CD4-positive, alpha-beta T cell treated with Interleukin-6 for 4 hours (primary cell): ENCODE measurements around the gene BBS4.
"Not testable (repeated sequence)": the region's sequence is repeated elsewhere in the genome, so short reads cannot be mapped to it uniquely, and the experiment has no call there.

ENCODE experiments used
- DNase-seq: peaks from one replicate; pipeline ENCODE4 v3.0.0-alpha.2; 2020; ENCODE audit warnings: mixed read lengths

Gene BBS4, protein sequence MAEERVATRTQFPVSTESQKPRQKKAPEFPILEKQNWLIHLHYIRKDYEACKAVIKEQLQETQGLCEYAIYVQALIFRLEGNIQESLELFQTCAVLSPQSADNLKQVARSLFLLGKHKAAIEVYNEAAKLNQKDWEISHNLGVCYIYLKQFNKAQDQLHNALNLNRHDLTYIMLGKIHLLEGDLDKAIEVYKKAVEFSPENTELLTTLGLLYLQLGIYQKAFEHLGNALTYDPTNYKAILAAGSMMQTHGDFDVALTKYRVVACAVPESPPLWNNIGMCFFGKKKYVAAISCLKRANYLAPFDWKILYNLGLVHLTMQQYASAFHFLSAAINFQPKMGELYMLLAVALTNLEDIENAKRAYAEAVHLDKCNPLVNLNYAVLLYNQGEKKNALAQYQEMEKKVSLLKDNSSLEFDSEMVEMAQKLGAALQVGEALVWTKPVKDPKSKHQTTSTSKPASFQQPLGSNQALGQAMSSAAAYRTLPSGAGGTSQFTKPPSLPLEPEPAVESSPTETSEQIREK

DNA sequence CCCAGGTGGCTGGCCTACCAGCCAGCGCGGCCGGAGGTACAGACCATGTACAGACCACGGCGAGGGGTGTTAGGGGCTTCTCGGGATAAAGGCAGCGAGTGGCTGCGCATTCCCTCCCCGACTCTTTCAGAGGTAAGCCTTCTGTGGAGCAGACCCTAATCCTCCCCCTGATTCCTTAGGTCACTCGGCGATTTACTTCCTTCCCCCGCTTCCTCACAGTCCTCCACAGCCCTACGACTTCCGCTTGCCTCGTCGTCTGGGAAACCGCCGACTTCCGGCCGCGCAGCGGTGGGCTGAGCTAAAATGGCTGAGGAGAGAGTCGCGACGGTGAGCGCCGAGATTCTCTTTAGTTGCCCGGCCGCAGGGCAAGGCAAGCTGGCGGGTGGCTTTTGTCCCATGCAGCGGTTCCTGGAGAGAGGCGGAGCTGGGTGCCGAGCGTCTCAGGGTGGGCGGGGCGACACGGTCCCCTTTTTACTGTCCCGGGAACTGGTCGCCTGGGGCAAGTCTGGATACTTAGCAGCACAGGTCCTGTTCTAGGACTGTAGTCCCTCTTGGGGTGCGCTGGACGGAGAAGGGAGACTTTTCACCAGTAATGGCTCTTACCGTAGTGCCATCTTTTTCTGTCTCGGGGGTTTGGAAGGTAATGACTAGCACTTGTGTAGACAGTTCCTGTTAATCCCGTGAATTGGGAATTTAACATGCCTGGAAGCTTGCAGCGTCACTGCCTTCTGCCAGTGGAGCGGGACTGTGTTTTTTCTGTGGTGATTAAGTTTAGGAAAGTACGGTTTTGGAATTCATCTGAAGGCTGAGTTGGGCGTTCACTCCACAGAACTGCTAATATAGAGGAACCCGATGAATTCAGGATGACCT lies at the start of gene BBS4, which contains the start of gene HIGD2B:
TSS of gene BBS4 (plus strand) at position 283 of the 870 bp plus-strand sequence. CDS start at position 304, 21 bp downstream.
TSS of gene HIGD2B (minus strand) at position 258 of the 870 bp plus-strand sequence. CDS start 9,808 bp downstream, outside the sequence.
- DNase-seq = peak; percentile 85

DNA sequence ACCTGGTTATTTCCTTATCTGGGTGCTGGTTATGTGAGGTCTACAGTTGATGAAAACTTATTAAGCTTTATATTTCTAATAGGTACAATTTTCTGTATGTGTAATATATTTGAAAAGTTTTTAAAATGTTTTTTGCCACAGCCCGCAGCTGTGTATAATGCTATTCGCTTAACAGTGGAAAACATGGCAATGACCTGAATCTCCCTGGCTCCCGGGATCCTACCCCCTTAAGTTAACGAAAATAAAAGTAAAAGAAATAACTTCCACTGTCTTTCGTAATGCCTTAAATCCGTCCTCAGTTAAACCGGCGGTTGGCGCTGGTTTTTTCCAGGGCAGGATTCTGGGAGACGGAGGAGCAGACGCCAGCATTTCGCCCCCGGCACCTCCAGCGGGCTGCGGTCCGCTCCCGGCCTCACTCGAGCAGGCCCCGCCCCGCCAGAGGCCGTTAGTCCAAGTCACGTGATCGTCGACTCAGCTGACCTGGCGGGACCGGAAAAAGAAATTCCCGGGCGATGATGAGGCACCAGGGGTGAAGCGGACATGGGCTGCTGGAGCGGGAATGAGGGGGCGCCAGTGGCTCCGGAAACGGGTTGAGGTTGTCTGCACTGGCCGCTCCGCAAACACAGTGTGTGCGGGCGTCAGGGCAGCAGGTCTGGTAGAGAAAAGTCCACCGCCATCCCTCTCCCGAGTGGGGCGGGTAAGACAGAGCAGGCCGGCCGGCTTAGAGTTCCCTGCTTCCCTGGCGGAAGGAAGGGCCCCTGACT lies 49.3 kb upstream of the BBS4 start:
- peak; percentile 59 for DNase-seq

DNA sequence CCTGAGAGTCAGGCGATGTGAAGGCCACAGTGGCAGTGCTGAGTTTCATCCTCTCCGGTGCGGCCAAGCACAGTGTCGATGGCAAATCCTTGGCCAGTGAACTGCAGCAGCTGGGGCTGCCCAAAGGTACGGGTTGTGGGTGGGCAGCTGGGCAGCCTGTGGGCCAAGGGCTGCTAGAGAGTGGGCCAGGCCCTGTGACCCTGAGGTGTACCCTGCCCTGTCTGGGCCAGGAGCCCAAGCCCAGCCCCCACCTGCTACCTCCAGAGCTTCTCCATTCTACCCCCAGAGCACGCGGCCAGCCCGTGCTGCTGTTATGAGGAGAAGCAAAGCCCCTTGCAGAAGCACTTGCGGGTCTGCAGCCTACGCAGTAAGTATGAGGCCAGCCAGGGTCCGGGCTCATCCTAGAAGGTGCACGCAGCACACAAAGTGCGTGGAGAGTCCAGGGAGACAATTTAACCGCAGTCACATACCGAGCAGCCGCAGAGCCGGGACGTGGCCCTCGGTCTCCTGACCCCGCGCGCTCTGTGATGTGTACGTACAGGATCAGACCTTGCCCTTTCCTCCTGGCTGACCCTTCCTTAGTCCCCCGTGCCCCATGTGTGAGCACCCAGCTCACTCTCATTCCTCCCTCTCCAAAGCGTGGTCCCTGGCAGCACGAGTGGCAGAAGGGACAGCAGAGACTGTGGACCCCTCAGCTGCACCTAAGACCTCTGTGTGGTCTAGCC lies 46.1 kb upstream of the BBS4 start:
- not testable (repeated sequence) for DNase-seq

DNA sequence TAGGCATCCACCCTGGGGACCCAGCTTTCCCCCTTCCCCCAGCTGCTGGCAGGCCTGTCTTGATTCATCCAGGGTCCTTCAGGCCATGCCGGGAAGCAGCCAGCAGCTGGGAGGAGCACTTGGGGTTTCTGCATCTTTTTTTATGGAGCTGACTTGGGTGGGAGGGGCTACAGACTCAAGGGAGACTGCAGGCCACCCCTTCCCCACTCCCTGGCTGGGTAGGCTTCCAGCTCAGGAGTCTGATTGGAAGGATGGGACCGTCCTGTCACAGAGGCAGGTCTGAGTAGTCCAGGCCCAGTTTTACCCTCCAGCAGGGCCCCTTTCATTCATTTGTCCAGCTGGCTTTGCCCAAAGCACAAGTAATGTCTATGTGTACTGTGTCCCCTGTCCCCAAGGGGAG lies 43.7 kb upstream of the BBS4 start:
- DNase-seq = not testable (repeated sequence)

DNA sequence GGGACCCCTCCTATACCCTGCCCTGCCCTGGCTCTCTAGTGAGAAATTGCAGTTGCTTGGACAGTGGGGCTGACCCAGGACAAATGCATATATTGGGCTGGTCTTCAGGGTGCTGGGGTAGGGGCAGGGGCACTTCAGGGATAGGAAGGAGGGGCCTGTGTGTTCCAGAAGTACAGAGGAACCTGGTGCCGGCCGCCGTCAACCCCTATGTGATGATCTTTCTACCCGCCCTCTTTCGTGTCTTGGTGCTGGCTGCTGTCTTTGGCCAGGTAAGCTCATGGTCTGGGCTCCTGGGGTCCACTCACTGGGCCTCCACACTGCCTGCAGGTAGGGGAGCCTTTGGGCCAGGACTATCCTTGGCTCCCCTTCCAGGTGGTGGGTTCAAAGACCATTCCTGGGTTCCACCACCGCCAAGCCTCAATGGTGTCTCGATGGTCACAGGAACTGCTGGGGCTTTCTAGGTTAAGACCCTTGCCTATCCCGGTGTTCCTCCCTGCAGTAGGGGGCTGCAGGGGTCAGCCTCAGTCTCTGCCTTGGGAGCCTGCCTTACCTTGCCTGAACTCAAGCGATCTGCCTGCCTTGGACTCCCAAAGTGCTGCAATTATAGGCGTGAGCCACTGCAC lies 37.3 kb upstream of the BBS4 start:
- DNase-seq = not testable (repeated sequence)

DNA sequence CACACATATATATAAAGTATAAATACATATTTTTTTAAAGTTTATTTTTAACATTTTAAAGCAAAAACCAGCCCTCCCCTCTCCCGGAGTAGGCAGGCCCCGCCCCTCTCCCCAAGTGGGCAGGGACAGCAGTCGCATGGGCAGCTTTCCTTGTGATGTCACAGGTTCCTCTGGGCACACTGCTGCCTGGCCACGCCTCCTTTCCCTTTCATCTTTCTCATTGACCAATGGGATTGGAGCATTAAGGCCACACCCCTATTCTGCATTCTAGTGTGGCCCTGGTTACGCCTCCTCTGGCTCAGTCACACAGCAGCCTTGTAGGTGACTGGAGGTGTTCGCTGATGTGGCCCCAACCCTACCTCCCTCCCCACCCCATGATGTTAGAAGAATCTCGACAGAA lies 31.6 kb upstream of the BBS4 start, which contains the start of gene GOLGA6B:
TSS of gene GOLGA6B (plus strand) at position 301 of the 400 bp plus-strand sequence. CDS start at position 342, 41 bp downstream.
- not testable (repeated sequence) for DNase-seq

DNA sequence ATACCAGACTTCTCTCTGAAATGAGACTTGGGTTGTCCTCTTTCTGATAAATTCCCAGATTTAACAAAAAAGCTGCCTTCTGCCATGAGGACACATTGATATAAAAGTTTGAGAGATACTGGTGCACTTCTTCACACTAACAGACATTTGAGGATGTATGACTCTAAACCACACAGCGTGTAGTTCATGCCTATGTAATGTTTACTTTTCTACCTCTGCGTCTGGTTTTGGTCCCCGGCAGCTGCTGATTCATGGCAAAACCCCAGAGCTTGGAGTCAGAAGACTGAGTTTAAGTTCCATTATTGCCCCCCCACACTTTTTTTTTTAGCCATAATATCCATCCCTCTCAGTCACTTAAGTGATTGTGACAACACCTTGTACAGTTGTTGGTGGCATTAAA lies 30.0 kb upstream of the BBS4 start:
- not testable (repeated sequence) for DNase-seq

DNA sequence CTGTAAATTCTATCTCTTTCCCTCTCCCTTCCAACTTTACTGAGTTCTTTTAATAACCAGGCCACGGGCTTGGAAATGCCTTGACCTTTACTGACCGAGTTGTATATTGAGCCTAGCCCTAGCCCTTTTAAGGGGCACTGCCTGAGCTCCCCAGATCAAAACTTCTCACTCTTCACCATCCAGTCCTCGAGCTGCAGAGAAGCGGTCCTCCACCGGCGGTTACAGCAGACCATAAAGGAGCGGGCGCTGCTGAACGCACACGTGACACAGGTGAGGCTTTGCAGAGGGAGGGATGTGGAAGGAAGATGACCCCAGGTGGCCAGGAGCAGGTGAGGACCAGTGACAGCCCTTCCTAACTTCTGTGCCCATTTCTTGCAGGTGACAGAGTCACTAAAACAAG lies 24.9 kb upstream of the BBS4 start:
- DNase-seq = not testable (repeated sequence)

DNA sequence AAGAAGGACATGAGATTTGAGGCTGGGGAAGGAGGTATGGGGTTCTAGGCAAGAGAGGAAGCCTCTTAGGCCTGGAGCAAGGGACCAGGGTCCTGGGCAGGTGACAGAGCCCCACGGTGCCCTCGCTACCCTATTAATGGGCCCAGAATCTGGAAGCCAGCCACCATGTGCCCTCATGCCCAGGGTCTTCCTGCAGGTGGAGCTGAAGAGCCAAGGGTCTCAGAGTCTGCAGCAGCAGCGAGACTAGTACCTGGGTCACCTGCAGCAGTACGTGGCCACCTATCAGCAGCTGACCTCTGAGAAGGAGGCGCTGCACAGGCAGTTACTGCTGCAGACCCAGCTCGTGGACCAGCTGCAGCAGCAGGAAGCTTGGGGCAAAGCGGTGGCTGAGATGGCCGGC lies 22.1 kb upstream of the BBS4 start:
- not testable (repeated sequence) for DNase-seq

DNA sequence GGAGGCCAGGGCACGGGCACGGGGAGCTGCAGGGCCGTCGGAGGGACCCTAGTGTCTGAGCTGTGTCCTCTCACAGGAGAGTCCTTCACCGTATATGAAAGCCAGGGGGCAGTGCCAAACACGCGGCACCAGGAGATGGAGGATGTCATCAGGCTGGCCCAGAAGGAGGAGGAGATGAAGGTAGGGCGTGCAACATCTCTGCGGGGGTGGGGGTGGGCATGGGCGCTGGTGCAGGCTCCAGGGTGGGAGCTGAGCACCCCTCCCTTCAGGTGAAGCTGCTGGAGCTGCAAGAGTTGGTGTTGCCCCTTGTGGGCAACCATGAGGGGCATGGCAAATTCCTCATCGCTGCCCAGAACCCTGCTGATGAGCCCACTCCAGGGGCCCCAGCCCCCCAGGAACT lies 20.3 kb upstream of the BBS4 start:
- not testable (repeated sequence) for DNase-seq

DNA sequence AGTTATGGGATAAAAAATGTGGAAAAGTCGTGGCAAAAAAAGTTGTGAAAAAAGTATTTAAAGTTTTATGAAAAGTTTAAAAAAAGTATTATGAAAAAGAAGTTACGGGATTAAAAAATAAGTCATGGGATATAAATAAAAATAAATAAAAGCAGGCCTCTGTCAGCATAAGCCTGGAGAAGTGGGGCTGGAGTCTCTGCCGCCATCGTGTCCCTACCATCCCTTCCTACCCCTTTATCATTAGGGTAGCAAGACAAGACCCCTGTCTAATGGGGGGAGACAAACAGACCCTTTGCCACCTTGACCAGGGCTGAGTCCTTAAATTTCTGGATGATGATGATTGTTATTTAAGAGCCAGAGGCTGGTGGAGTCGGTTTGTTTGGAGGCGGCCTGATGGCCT lies 16.2 kb upstream of the BBS4 start:
- DNase-seq = not testable (repeated sequence)

DNA sequence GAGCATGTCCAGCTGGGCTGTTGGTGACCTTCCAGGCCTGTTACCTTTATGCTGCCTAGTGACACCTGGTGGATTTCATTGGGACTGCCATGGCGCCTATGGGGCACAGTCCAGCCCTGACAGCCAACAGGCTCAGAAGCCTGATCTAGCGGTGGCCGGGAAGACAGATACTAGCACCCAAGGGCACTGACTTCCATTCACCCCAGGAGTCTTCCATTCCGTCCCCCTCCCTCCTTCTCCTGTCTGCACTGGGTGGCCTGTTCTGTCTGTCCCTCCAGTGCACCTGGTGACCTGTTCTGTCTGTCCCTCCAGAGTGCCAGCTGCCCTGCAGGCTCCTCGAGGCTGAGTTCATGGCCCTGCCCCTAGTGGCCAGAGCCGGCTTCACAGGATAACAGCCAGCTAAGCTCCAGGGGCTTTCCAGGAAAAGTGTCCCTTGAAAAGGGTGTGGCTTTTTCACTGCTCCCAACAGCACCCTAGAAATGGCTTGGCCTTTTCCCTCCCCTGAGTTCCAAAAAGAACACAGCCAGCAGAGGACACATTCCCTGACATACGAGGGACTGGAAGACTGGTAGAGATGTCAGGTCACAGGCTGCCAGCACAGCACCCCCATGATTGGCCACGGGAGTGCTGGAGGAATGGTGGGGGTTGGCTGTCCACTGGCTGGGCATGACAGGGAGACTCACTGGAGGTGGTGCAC lies 15.2 kb upstream of the BBS4 start:
- peak; percentile 67 for DNase-seq

DNA sequence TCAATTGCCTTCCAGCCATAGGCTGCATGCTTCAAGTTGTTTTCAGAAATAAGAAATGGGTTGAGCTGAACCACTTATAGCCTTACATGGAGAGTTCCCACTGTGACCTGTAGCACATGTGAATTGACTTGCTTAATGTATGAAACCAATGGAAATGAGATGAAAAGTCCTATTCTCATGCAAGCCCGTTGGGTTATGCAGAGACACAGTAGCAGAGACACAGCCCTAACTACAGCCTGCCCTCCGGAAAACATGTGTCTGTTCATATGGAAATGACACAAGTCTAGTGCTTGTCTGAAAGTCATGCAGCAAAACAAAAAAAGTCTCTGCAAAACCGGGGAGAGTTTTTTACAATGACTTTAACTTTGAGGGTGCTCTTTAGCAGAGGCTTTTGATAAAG lies 14.5 kb upstream of the BBS4 start:
- no peak for DNase-seq

DNA sequence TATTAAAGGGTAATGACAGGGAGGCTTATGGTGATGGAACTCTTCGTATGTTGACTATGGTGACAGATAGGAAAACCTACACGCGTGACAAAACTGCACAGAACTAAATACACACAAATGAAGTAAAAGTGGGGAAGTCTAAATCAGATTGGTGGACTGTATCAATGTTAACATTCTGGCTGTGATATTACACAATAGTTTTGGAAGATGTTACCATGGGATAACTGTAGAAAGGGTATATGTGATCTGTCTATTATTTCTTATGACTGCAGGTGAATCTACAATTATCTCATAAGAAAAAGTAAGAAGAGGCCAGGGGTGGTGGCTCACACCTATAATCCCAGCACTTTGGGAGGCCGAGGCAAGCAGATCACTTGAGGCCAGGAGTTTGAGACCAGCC lies 9.2 kb upstream of the BBS4 start:
- DNase-seq = no peak

DNA sequence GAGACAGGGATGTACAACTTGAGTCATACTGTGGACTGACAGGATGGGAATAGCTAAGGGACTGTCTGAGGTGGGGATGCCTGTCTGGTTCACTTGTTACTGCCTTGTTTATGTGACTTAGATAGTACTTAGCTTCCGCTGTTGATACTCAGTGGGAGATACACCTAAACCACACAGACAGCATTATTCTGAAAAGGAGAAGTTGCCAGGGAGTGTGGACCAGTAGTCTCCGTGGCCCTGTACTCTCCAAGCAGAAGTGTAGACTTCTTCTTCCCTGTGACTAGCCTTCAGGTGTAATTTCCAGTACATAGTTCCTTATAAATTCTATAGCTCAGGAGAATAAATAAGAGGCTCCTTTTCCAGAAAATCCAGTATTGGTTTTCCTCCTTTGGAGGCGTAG lies 5.1 kb upstream of the BBS4 start:
- no peak for DNase-seq

DNA sequence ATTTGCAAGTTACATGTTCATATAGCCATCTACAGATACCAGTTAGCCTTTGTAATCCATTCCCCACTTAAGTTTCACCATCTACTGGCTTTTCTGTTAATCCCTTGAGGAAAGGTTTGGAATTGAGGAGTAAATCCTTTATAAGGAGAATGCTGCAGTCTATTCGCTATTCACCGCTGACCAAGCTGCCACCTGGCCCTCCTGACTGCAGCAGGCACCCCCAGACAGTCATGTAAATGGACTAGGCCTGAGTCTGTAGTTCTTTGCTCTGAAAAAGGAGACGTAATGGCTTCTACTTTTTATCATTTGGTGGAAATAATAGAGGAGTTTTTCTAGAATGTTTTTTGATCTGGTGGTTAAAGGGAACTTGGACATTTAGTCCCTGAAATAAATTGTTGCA lies 3.2 kb upstream of the BBS4 start:
- no peak for DNase-seq

DNA sequence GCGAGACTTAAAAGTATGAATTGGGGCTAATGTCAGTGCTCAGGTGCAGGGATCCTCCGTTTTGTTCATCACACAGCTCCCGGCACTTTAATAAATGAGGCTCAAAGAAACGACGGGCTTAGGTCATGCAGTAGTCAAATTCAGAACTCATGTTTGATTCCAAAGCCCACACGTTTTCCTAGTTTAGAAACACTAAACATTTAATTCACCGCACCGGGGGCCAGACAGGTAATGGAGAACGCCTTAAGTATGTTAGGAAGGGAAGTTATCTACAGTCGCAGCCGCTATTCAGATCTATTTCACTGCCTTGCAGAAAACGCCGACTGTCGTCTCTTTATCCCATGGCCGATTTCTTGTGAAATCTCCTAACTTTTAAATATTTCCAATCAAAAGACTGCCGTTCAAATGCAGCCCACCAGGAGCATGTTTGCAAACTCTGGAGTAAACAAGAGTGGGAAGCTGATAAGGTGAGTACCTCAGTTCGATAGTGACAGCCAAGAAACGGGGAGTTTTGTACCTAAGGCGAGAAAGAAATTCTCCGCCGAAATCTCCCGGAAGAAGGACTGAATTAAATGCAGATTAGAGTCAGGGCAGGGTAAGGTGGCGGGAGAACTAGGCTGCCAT lies 594 bp upstream of the BBS4 start:
- no peak for DNase-seq

DNA sequence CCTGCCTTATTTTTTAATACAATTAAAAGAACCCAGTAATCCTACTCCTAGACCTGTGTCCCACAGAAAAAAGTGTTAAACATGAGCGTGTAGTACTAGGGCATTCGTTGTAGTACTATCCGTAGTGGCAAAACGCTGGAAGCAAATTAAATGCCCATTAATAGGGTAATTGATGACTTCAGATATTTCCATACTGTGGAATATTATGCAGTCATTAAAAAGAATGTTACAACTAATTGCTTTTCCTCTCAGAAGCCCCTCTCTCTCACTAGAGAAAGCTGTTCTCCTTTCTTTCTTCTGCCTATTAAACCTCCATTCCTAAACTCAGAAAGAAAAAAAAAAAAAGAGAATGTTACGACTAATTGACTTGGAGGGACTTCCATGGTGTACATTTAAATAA lies 2.7 kb downstream of the BBS4 start:
- DNase-seq = no peak

DNA sequence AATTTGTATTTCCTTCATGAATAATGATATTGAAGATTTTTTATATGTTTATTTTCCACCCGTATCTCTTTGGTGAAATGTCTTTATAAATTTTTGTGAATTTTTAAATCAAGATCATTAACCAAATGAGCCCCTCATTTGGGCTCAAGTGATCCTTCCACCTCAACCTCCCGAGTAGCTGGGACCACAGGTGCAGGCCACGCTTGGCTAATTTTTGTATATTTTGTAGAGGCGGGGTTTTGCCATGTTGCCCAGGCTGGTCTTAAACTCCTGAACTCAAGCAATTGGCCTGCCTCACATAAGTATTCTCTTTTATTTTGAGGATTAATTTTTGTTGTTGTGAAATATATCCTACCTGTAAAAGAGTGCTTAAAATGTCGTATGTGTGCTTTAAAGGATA lies 4.9 kb downstream of the BBS4 start:
- DNase-seq = no peak

DNA sequence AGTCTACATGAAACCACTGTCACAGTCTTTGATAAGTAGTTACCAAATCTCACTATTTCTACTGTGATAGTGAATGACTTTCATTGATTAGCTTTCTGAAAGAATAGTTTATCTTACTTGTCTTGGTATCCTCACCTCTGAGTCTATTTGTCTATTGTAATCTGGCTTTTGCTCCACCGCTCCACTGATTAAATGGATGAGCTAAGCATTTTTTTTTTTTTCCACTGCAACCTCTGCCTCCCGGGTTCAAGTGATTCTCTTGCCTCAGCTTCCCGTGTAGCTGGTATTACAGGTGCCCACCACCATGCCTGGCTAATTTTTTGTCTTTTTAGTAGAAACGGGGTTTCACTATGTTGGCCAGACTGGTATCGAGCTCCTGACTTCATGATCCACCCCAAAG lies 12.9 kb downstream of the BBS4 start:
- DNase-seq = no peak
